Activated naive CD8-positive, alpha-beta T cell treated with anti-CD3 and anti-CD28 coated beads, Interleukin-2, amount 50 U/mL, for 16 hours (primary cell): ENCODE results near the gene SMARCE1.

ENCODE experiments used
- DNase-seq: peaks from one replicate; pipeline ENCODE4 v3.0.0-alpha.2; 2020; ENCODE audit warnings: low read depth, low spot score

The SMARCE1 gene

GRCh38 chr17:40582328-40582901, 65.2 kb downstream of the SMARCE1 start:
- DNase-seq: no peak

GRCh38 chr17:40580140-40580539, 67.5 kb downstream of the SMARCE1 start:
- no peak for DNase-seq

- no peak for DNase-seq
These were observed 68.1 kb downstream of the SMARCE1 start for GRCh38 chr17:40579471-40579870.

DNA sequence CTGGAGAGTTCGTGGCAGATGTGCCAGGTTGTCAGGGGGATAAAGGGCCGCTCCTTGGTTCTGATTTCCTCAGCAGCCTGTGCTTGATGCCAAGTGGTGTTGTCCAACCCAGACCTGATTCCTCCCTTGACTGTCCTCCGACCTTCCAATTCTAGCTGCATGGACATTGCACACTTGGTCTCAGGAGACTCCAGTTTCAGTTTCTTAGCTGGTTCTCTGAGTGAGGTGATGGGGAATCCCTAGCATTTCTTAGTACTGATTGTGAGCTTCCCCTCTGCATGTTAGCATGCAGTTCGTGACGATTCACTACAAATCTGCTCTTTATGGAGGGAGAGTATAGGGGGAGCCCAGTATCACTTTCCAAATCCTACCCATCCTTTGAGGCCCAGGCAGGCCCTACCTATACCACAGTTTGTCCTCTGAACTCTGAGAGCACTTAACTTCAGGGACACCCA, 70.0 kb downstream of the SMARCE1 start:
- no peak for DNase-seq

DNA sequence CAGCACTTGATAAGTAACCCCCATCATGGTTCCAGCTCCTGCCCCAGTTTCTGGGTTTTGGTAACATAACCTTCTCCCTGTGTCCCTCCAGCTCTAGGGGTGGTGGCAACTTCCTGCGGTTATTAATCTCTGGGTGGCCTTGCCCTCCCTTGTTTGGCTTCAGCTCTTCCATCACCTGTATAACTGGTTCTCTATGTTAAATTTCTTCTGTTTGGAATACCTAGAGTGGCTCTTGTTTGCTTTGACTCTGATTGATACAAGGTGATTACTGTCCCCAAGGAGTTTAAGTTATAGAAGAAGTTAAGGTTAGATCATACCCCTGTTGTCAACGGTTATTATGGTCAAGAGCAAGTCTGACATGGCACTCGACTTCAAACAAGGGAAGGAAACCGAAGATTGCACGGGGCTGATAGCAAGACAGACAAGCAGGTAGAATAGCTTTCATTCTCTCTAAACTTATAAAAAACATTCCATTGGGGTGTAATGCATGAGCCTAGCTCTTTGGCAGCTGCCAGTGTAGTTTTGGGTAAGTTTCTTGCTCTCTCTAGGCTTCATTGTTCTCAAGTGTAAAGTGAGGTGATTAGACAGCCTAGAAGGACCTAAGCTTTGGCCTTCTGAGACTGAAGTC, 71.4 kb downstream of the SMARCE1 start:
- DNase-seq: no peak
